BLaER1 (cell line): ENCODE results near the gene DLGAP1.

Experiments used
- H3K27ac ChIP-seq: shearing (Covaris generic); formaldehyde crosslinking; 2 replicates; pipeline ENCODE4 v1.8.1; 2022
- H3K27me3 ChIP-seq: shearing (Covaris generic); formaldehyde crosslinking; 2 replicates; pipeline ENCODE4 v1.8.1; 2022
- H3K36me3 ChIP-seq: shearing (Covaris generic); formaldehyde crosslinking; 2 replicates; pipeline ENCODE4 v1.8.1; 2022
- H3K4me1 ChIP-seq: shearing (Covaris generic); formaldehyde crosslinking; 2 replicates; pipeline ENCODE4 v1.8.1; 2022
- H3K4me2 ChIP-seq: shearing (Covaris generic); formaldehyde crosslinking; 2 replicates; pipeline ENCODE4 v1.8.1; 2022
- H3K4me3 ChIP-seq: shearing (Covaris generic); formaldehyde crosslinking; 2 replicates; pipeline ENCODE4 v1.8.1; 2022
- H3K9ac ChIP-seq: shearing (Covaris generic); formaldehyde crosslinking; 2 replicates; pipeline ENCODE4 v1.8.1; 2022
- H3K9me3 ChIP-seq: shearing (Covaris generic); formaldehyde crosslinking; 2 replicates; pipeline ENCODE4 v1.8.1; 2022
- H4K20me1 ChIP-seq: shearing (Covaris generic); formaldehyde crosslinking; 2 replicates; pipeline ENCODE4 v1.8.1; 2022
- Cebpa-rat ChIP-seq: shearing (Covaris generic); IDR thresholded peaks from 2 replicates; pipeline ENCODE4 v1.8.1; 2022

Gene DLGAP1

DNA sequence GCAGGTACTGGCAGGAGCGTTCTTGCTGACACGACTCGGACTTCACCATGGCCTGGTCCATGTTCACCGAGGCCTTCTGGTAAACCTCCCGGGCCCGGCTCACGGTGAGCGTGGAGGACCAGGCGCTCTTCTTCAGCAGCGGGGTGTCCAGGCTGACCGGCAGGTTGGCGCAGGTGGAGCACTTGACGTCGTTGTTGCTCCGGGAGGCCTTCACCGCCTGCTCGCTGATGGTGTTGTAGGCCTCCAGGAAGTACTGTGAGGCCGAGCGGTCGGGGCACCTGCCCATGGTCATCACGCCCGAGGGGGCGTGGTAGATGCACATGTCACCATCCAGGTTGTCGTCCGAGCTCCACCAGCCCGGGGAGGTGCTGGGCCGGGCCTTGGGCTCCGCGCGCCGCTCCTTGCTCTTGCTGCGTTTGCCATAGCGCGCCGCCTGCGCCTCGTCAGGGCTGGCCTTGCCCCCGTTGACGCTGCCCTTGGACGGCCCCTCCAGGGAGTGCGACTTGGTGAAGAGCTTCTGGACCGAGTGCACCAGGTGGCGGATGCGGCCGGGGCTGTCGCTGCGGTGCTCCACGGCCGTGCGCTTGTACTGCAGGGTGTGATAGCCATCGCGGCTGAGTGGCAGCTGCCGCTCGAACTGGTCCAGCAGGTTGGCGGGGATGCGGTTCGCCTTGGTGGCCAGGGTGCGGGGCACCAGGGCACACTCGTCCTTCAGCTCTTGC, 575.8 kb downstream of the DLGAP1 start:
- no peak overlapping the region for H3K4me3 ChIP-seq
- no peak overlapping the region for H3K9ac ChIP-seq
- H3K4me2 ChIP-seq = no peak overlapping the region
- peaks cover 15% of the 10 kb centered on the region for H3K9me3 ChIP-seq
- no peak for TF ChIP-seq Cebpa-rat
- no peaks in the 10 kb centered on the region for H3K27me3 ChIP-seq
- no peaks in the 10 kb centered on the region for H4K20me1 ChIP-seq
- no peaks in the 10 kb centered on the region for H3K36me3 ChIP-seq
- no peaks in the 10 kb centered on the region for H3K4me1 ChIP-seq
- H3K27ac ChIP-seq = no peak overlapping the region

DNA sequence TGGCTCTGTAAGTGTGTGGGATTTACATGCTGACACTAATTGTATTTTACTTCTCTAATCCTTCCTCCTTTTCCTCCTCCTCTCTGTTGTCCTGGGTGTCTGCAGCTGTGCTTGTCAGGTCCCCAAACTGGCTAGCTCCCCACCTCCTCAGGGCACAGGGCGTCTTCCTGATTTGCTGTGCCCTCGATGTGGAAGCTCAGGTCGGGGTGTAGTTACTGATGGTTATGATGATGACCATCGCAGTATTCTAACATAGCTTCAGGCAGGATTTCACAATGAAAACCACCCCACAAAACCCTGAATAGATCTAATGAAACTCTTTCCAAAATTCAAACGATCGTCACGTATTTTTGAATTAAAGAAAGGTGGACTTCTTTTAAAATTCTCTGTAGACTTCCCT, 576.7 kb downstream of the DLGAP1 start:
- TF ChIP-seq Cebpa-rat = no peak
- no peaks in the 10 kb centered on the region for H3K4me1 ChIP-seq
- no peak overlapping the region for H3K4me3 ChIP-seq
- H3K36me3 ChIP-seq = no peaks in the 10 kb centered on the region
- H4K20me1 ChIP-seq = no peaks in the 10 kb centered on the region
- H3K27ac ChIP-seq = no peak overlapping the region
- no peaks in the 10 kb centered on the region for H3K27me3 ChIP-seq
- H3K9ac ChIP-seq = no peak overlapping the region
- H3K9me3 ChIP-seq = peaks cover 15% of the 10 kb centered on the region
- H3K4me2 ChIP-seq = no peak overlapping the region

DNA sequence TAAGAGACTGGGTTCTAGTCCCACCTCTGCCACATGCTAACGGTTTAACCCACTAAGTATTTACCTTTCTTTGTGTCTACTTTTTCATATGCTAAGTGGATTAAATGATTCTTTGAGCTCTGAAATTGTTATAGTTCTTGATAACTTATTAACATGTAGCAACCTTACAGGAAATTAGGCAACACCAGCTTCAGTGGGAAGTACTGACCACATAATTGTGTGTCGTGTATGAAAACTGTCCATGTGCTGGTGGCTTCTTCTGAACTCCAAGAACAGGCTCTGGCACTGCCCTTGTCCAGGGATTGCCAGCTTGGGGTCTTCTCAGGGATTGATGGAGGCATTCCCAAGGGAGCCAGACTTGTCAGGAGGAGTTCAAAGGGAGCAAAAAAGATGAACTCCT, 577.4 kb downstream of the DLGAP1 start:
- no peak overlapping the region for H3K4me3 ChIP-seq
- no peaks in the 10 kb centered on the region for H3K4me1 ChIP-seq
- peaks cover 15% of the 10 kb centered on the region for H3K9me3 ChIP-seq
- H3K4me2 ChIP-seq = no peak overlapping the region
- H3K27me3 ChIP-seq = no peaks in the 10 kb centered on the region
- no peak overlapping the region for H3K27ac ChIP-seq
- no peaks in the 10 kb centered on the region for H4K20me1 ChIP-seq
- TF ChIP-seq Cebpa-rat = no peak
- no peak overlapping the region for H3K9ac ChIP-seq
- no peaks in the 10 kb centered on the region for H3K36me3 ChIP-seq

GRCh38 chr18:3875961-3876360, 579.1 kb downstream of the DLGAP1 start:
- H3K27me3 ChIP-seq = no peaks in the 10 kb centered on the region
- no peak overlapping the region for H3K4me2 ChIP-seq
- H3K36me3 ChIP-seq = no peaks in the 10 kb centered on the region
- H3K4me1 ChIP-seq = no peaks in the 10 kb centered on the region
- no peaks in the 10 kb centered on the region for H4K20me1 ChIP-seq
- peaks cover 15% of the 10 kb centered on the region for H3K9me3 ChIP-seq
- TF ChIP-seq Cebpa-rat = no peak
- no peak overlapping the region for H3K9ac ChIP-seq
- no peak overlapping the region for H3K4me3 ChIP-seq
- H3K27ac ChIP-seq = no peak overlapping the region

DNA sequence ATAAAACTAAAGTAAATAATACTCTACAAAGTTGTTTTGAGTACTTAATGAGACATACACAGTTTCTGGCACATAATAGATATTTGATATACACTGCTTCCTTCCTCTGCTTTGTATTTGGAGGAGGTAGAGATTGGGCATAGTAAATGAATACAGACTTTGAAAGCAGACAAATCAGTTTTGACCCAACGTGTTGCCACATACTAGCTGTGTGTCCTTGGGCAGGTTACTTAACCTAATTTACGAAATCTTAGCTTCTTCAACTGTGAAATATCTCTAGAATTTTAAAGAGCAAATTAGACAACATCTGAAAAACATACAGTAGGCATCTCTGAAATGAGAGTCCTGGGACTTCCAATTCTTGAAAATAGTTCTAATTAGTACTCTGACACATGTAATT, 579.7 kb downstream of the DLGAP1 start:
- no peak overlapping the region for H3K27ac ChIP-seq
- no peak overlapping the region for H3K4me3 ChIP-seq
- peaks cover 13% of the 10 kb centered on the region for H3K9me3 ChIP-seq
- no peaks in the 10 kb centered on the region for H3K4me1 ChIP-seq
- no peak overlapping the region for H3K4me2 ChIP-seq
- H3K36me3 ChIP-seq = no peaks in the 10 kb centered on the region
- H3K27me3 ChIP-seq = no peaks in the 10 kb centered on the region
- TF ChIP-seq Cebpa-rat = no peak
- no peaks in the 10 kb centered on the region for H4K20me1 ChIP-seq
- H3K9ac ChIP-seq = no peak overlapping the region

GRCh38 chr18:3874581-3874980, 580.5 kb downstream of the DLGAP1 start:
- Histone ChIP-seq H3K4me1 (no peaks in the 10 kb centered on the region), H3K27me3 (no peaks in the 10 kb centered on the region), H3K4me2 (no peak overlapping the region), H3K36me3 (no peaks in the 10 kb centered on the region), H3K27ac (no peak overlapping the region), H3K9me3 (peaks cover 5% of the 10 kb centered on the region), H4K20me1 (no peaks in the 10 kb centered on the region), H3K9ac (no peak overlapping the region), H3K4me3 (no peak overlapping the region)
- TF ChIP-seq Cebpa-rat = no peak

GRCh38 chr18:3874125-3874524, 581.0 kb downstream of the DLGAP1 start:
- Histone ChIP-seq H3K9me3 (peaks cover under 1% of the 10 kb centered on the region; the same call in 1 of the 2 replicates), H3K27ac (no peak overlapping the region), H3K4me1 (no peaks in the 10 kb centered on the region), H3K27me3 (no peaks in the 10 kb centered on the region), H3K4me2 (peak overlapping the region; percentile 11; the same call in 1 of the 2 replicates), H3K36me3 (no peaks in the 10 kb centered on the region), H3K9ac (no peak overlapping the region), H4K20me1 (no peaks in the 10 kb centered on the region), H3K4me3 (no peak overlapping the region)
- no peak for TF ChIP-seq Cebpa-rat

- H3K27ac ChIP-seq = no peak overlapping the region
- no peaks in the 10 kb centered on the region for H3K4me1 ChIP-seq
- no peak overlapping the region for H3K4me2 ChIP-seq
- H3K4me3 ChIP-seq = no peak overlapping the region
- TF ChIP-seq Cebpa-rat = no peak
- H3K9me3 ChIP-seq = no peaks in the 10 kb centered on the region
- no peak overlapping the region for H3K9ac ChIP-seq
- H3K36me3 ChIP-seq = no peaks in the 10 kb centered on the region
- H4K20me1 ChIP-seq = no peaks in the 10 kb centered on the region
- no peaks in the 10 kb centered on the region for H3K27me3 ChIP-seq
Measured at GRCh38 chr18:3873698-3874097, 581.4 kb downstream of the DLGAP1 start.

GRCh38 chr18:3873211-3873610, 581.9 kb downstream of the DLGAP1 start:
- no peaks in the 10 kb centered on the region for H3K4me1 ChIP-seq
- no peaks in the 10 kb centered on the region for H3K36me3 ChIP-seq
- H4K20me1 ChIP-seq = no peaks in the 10 kb centered on the region
- no peaks in the 10 kb centered on the region for H3K9me3 ChIP-seq
- H3K4me3 ChIP-seq = no peak overlapping the region
- H3K4me2 ChIP-seq = no peak overlapping the region
- H3K9ac ChIP-seq = no peak overlapping the region
- H3K27ac ChIP-seq = no peak overlapping the region
- no peak for TF ChIP-seq Cebpa-rat
- H3K27me3 ChIP-seq = no peaks in the 10 kb centered on the region

DNA sequence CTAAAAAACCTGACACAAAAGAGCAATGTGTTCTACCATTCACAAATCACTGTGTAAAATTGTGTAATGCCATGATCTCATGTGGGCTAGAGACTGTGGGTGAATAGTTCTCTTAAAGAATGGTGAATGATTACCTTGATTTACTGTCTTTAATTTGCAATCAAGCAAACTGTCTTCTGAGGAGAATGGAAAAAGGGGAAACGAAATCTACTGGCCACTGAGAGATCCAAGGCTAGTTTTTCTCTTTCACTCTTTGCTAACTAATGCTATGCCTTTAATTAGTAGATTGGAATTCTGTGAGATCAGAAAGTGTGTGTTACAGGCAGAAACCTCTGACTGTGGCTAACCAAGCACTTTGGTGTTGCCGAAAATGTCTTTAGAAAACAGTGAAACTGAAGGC, 582.5 kb downstream of the DLGAP1 start:
- Histone ChIP-seq H3K4me2 (no peak overlapping the region), H3K4me1 (no peaks in the 10 kb centered on the region), H4K20me1 (no peaks in the 10 kb centered on the region), H3K9ac (no peak overlapping the region), H3K27ac (no peak overlapping the region), H3K36me3 (no peaks in the 10 kb centered on the region), H3K9me3 (no peaks in the 10 kb centered on the region), H3K27me3 (no peaks in the 10 kb centered on the region), H3K4me3 (no peak overlapping the region)
- TF ChIP-seq Cebpa-rat = no peak

DNA sequence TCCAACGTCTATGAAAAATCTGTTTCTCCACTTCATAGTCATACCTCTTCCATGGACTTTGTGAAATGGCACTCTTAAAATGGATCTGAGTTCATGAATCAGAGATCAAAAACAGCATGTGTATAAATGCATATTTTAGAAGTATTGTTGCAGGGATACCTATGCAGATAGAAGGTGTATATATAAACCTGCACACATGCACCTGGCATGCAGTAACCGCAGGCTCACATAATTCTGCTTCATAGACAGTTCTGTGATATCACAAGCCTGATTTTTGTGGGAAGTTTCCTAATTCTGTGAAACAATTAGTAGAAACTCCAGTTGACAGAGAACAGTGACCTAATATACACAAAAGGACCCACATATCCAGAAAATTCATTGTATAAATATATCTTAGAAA, 583.4 kb downstream of the DLGAP1 start:
- Histone ChIP-seq H3K27me3 (no peaks in the 10 kb centered on the region), H3K4me3 (no peak overlapping the region), H3K9me3 (no peaks in the 10 kb centered on the region), H3K27ac (no peak overlapping the region), H3K36me3 (no peaks in the 10 kb centered on the region), H4K20me1 (no peaks in the 10 kb centered on the region), H3K4me1 (no peaks in the 10 kb centered on the region), H3K9ac (no peak overlapping the region), H3K4me2 (no peak overlapping the region)
- TF ChIP-seq Cebpa-rat = no peak
